HG03280 (cell line): Measurements from ENCODE around the gene DMRTC1.
A peak's percentile ranks its signal among the peaks of the same experiment; 100 is the strongest.
"Not testable (repeated sequence)": the region's sequence is repeated elsewhere in the genome, so short reads cannot be mapped to it uniquely, and the experiment has no call there.

Experiments used
- ATAC-seq: cut with Tn5 transposase; IDR thresholded peaks from one replicate; pipeline ENCODE4 v1.9.1; 2021; ENCODE audit warnings: mild to moderate bottlenecking, moderate library complexity; ENCODE audit not compliant: unreplicated experiment

The DMRTC1 gene, protein sequence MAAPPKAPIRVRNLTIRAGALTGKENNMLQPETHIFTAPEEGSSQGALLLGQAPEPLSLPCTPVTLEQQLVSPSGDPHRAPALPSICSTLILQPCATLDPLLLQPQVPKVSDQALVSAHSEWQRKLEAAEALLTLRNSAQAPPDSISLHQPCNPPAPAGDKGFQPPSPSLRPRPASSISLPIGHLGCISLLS

GRCh38 chrX:72943819-72944169 lies at the start of gene DMRTC1:
DMRTC1 (minus strand) TSS chrX:72943837; CDS start chrX:72875694, 68,143 bp downstream.
- peak; percentile 82 for ATAC-seq

DNA sequence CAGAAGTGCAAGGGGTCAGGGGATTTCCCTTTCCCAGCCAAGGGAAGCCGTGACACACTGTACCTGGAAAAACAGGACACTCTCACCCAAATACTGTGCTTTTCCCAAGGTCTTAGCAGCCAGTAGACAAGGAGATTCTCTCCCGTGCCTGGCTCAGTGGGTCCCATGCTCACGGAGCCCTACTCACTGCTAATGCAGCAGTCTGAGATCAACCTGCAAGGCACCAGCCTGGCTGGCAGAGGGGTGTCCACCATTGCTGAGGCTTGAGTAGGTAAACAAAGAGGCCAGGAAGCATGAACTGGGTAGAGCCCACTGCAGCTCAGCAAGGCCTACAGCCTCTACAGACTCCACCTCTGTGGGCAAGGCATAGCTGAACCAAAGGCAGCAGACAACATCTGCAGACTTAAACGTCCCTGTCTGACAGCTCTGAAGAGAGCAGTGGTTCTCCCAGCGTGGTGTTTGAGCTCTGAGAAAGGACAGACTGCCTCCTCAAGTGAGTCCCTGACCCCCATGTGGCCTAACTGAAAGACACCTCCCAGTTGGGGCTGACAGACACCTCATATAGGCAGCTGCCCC lies 37.3 kb upstream of the DMRTC1 start:
- not testable (repeated sequence) for ATAC-seq

DNA sequence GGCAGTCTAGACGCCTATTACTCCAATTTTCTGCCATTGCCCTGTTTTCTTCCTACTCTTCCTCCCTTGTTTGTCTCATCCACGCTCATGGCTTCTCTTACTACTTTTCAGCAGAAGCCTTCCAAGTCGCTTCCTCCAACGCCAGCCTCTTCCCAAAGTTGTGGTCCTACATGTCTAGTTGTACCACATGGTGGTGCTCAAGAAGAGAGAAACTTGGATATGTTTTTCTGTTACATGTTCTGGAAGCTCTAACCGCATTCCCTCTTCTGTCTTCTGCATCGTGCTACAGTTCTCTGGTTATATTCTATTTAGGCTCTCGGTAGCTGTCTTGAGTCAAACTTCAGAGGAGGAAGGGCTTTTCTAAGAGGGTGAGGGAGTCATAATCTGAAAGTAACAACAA lies 31.2 kb upstream of the DMRTC1 start:
- ATAC-seq, result not testable (repeated sequence)

GRCh38 chrX:72971859-72972258 lies 28.2 kb upstream of the DMRTC1 start:
- not testable (repeated sequence) for ATAC-seq

- not testable (repeated sequence) for ATAC-seq
These were observed 16.3 kb upstream of the DMRTC1 start for GRCh38 chrX:72959971-72960370.

GRCh38 chrX:72943035-72943818 lies 410 bp downstream of the DMRTC1 start:
- peak; percentile 51 for ATAC-seq

DNA sequence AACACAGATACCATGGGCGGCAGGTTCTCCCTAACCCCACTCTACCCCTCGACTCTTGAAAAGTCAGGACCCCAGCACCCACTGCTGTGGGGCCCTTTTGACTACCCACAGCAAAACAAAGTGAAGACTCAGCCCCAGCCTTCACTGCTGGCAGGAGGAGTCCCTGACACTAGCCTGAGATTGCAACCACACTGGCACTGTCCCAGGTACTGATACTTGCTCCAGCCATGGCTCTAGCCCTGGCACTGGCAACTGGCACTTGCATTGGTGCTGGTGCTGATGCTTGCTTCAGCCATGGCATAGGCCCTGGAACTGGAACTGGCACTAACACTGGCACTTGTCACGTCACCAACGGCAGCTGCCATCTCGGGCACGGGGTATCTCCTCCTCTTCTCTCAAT lies 1.4 kb downstream of the DMRTC1 start:
- ATAC-seq, result not testable (repeated sequence)

- ATAC-seq, result not testable (repeated sequence)
These were observed 5.7 kb downstream of the DMRTC1 start, which contains the start of gene FAM236A for GRCh38 chrX:72937906-72938305. FAM236A (plus strand) TSS chrX:72938206; CDS start chrX:72938263, 57 bp downstream.

GRCh38 chrX:72936882-72937455 lies 6.7 kb downstream of the DMRTC1 start:
- ATAC-seq, result not testable (repeated sequence)

DNA sequence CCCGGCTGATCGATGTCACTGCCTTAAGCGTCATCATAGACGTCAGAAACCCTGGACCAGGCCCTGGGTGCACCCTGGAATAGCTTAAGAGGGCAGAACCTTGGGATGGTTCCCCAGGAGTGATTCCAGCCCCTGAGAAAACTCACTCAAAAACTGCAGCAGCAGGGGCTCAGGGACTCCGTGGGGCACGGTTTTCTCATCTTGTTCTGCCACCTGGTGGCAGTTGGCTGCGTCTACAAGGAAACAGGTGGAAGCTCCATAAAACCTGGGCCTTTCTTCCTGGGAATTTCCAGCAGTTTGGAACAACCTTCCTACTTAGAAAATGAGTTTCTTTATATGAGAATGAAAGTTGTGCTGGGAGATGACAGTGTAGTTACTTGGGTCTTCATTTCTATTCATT lies 7.2 kb downstream of the DMRTC1 start:
- not testable (repeated sequence) for ATAC-seq

DNA sequence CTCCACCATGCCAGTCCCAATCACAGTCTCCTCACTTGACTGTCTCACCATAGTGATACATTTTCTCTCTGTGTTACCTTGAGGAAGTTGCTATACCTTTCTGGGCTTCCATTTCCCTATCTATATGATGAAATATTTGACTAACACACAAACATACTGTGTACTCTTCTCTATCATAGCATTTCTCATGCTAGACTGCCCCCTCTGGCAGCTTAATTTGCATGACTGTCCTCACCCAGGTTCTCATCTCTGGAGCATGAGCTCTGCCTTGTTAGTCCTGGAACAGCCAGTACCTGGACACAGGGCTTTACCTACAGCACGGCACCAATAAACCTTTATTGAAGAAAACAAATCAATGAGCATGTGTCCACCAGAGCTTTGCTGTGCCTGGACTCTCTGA lies 11.4 kb downstream of the DMRTC1 start:
- not testable (repeated sequence) for ATAC-seq

DNA sequence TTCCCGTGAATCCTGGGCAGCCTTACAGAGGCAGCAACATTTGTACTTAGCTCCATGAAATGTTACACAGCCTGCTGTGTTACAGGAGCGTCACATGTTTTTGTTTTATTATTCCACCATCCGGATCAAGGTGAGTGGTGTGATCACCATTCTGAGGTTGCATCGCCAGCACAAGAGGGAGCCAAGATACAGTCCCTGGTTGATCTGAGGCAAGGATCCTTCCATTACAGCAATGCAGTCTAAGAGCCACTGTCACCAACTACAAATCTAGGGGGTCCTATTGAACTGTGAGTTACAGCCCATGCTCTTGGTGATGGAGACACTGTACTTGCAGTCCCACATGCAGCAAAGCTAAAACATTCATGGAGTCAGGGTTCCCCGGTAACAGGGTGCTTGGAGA lies 27.5 kb downstream of the DMRTC1 start:
- ATAC-seq, result not testable (repeated sequence)

DNA sequence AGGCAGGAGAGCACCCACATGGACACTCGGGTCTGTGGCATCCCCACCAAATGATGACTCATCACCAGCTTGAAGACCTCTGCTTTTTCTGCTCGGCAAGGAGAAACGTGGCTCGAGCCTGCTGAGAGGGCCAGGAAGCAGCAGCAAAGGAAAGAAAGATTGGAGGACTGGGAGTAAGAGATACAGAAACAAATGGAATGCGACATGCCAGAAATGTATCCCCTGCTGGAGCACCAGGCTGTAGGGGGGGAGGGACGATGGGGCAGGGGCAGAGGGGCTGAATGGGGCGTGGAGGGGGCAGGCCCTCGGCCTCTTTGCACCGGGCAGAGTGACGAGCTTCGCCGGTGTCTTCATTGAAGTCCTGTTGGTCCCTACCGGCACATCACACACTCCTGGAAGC lies 31.3 kb downstream of the DMRTC1 start, which contains the start of gene FAM236C:
FAM236C (plus strand) TSS at position 301 of the 400 bp plus-strand sequence. CDS start 100 bp downstream, outside the sequence.
- ATAC-seq, result not testable (repeated sequence)

DNA sequence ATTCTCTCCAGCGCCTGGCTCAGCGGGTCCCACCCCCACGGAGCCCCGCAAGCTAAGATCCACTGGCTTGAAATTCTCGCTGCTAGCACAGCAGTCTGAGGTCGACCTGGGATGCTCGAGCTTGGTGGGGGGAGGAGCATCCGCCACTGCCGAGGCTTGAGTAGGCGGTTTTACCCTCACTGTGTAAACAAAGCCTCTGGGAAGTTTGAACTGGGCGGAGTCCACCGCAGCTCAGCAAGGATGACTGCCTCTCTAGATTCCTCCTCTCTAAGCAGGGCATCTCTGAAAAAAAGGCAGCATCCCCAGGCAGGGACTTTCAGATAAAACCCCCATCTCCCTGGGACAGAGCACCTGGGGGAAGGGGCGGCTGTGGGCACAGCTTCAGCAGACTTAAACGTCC lies 53.9 kb downstream of the DMRTC1 start:
- ATAC-seq, result not testable (repeated sequence)

GRCh38 chrX:72882898-72883297 lies 60.7 kb downstream of the DMRTC1 start:
- not testable (repeated sequence) for ATAC-seq

GRCh38 chrX:72837532-72837931 lies 106.1 kb downstream of the DMRTC1 start:
- ATAC-seq, result not testable (repeated sequence)

GRCh38 chrX:72830701-72831100 lies 112.9 kb downstream of the DMRTC1 start:
- ATAC-seq, result not testable (repeated sequence)
